LNCaP clone FGC (cell line): ENCODE measurements around the gene S1PR1.
A peak's percentile ranks its signal among the peaks of the same experiment; 100 is the strongest.
"Not testable (repeated sequence)": the region's sequence is repeated elsewhere in the genome, so short reads cannot be mapped to it uniquely, and the experiment has no call there.

Experiments used
- DNase-seq: peaks from one replicate; pipeline ENCODE4 v3.0.0-alpha.2; 2011; ENCODE audit warnings: low read depth
- H3K4me3 ChIP-seq: 2 replicates; pipeline ENCODE4 v1.5.1; 2011; ENCODE audit warnings: mild to moderate bottlenecking, low read depth, low read length, control low read depth
- TF ChIP-seq, protein P1 (sequence below): IDR thresholded peaks from 2 replicates; pipeline ENCODE4 v1.5.1; 2012; ENCODE audit warnings: mild to moderate bottlenecking; ENCODE audit not compliant: control insufficient read depth, insufficient read depth; ENCODE audit errors: extremely low read depth

S1PR1 gene

DNA sequence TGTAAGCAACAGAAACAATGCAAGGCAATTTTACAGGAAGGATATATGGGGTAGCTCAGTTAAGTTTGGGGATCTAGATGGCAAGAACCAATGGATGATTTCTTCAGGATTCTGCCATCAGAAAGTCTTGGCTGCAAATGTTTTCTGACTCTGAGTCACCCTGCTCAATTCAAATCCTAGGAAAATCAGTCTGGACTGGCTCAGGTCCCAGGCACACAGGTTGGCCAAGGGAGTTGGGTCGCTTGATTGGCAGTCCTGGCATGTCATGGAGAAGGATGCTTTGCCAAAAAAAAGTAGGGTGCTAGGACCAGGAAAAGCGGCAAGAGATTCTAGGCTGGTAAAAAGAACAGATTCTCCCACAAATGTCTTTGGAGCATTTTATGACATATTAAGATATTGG lies 28.9 kb upstream of the S1PR1 start:
- no peak for DNase-seq
- no peak overlapping the region for H3K4me3 ChIP-seq
- TF ChIP-seq, protein P1, sequence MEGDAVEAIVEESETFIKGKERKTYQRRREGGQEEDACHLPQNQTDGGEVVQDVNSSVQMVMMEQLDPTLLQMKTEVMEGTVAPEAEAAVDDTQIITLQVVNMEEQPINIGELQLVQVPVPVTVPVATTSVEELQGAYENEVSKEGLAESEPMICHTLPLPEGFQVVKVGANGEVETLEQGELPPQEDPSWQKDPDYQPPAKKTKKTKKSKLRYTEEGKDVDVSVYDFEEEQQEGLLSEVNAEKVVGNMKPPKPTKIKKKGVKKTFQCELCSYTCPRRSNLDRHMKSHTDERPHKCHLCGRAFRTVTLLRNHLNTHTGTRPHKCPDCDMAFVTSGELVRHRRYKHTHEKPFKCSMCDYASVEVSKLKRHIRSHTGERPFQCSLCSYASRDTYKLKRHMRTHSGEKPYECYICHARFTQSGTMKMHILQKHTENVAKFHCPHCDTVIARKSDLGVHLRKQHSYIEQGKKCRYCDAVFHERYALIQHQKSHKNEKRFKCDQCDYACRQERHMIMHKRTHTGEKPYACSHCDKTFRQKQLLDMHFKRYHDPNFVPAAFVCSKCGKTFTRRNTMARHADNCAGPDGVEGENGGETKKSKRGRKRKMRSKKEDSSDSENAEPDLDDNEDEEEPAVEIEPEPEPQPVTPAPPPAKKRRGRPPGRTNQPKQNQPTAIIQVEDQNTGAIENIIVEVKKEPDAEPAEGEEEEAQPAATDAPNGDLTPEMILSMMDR = no peak

GRCh38 chr1:101215363-101216011 lies 21.3 kb upstream of the S1PR1 start:
- TF ChIP-seq, protein P1 = no peak
- no peak overlapping the region for H3K4me3 ChIP-seq
- no peak for DNase-seq

- DNase-seq = peak; percentile 59
- TF ChIP-seq, protein P1 = no peak
These were observed 20.2 kb upstream of the S1PR1 start for GRCh38 chr1:101216623-101217022.

DNA sequence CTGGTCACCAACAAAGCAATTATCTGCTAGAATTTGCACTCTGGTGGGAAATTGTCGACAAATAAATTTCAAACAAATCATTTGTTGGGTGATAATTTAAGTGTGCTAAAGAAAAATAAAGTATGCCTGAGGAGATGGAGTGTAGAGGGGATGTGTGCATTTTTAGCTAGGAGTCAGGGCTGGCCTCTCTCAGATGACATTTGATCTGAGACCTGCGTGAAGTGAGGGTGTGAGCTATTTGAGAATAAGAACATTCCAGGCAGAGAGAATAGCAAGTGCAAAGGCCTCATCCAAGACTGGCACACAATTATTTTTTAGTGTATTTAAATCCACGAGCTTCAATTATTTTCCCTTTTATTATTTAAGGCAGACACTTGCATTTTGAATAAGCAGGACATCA lies 19.7 kb upstream of the S1PR1 start:
- TF ChIP-seq, protein P1 = no peak
- no peak overlapping the region for H3K4me3 ChIP-seq
- DNase-seq = no peak

More at GRCh38 chr1:101216623-101217022, 20.2 kb upstream of the S1PR1 start:
- H3K4me3 ChIP-seq = no peak overlapping the region

GRCh38 chr1:101218968-101219367 lies 17.9 kb upstream of the S1PR1 start:
- H3K4me3 ChIP-seq, DNase-seq: not testable (repeated sequence)

DNA sequence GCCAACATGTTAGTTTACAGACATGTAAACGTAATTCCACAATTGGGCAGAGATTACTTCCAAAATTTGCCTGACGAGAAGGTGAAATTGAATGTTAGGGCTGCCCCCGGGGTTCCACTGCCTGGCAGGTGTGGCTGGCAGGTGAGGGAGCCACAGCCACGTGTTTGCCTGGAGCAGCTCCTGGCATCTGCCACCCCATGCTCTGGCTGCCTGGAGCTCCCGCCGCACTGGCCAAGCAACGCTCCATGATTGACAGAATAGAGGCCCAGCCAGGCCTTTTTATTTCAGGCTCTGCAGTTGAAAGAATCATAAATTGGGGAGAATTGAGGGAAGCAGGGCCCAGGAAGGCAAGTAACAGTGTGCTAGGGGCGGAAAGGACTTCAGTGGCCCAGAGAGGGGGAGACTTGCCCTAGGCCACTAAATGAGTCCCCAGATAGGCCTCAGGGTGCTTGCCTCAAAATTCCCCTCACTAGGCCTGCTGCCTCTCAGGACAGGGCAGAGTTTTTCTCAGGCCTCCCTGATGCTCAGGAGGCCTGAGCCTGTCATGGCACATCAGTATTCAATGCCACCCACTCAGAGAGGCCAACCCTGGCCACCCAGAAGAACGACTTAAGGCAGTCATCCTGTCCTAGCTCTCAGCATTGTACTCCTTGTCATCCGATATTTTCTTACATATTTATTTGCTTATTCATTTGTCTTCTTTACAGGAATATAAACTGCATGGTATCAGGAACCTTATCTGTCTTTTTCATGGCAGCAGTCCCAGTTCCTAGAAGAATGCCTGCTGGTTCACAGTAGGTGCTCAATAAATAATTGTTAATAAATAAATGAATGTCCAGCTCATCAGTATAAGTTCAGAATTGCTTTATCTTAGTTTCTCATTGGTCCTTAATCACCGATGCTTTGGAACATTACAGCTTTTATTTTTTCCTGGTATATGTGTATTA lies 16.6 kb upstream of the S1PR1 start:
- DNase-seq = peak; percentile 67
- no peak overlapping the region for H3K4me3 ChIP-seq
- TF ChIP-seq, protein P1 = no peak

- no peak overlapping the region for H3K4me3 ChIP-seq
- TF ChIP-seq, protein P1 = no peak
- no peak for DNase-seq
These were observed 15.9 kb upstream of the S1PR1 start for GRCh38 chr1:101220906-101221305.
